ENCODE data around the gene BEND3. TPM values are rescaled to one million over a fixed set of nuclear protein-coding genes. Genes with fewer than 3 reads are reported as not detected.
"Not testable (repeated sequence)": the region's sequence is repeated elsewhere in the genome, so short reads cannot be mapped to it uniquely, and the experiment has no call there.

Gene BEND3
- total RNA-seq, 1 donor from 2014 or later: 1.2 TPM

- no peak for DNase-seq
- intact Hi-C loops (cut with micrococcal nuclease): no loop called here
- no peak for ATAC-seq
Measured at GRCh38 chr6:107060704-107061103, 54.6 kb downstream of the BEND3 start.

- ATAC-seq: no peak
Measured at GRCh38 chr6:107059606-107060005, 55.7 kb downstream of the BEND3 start.

GRCh38 chr6:107057679-107058078, 57.6 kb downstream of the BEND3 start:
- no peak for ATAC-seq
- intact Hi-C loops (cut with micrococcal nuclease): no loop called here
- DNase-seq: no peak

More at GRCh38 chr6:107059606-107060005, 55.7 kb downstream of the BEND3 start:
- intact Hi-C loops (cut with micrococcal nuclease): no loop called here
- no peak for DNase-seq

GRCh38 chr6:107056796-107057195, 58.5 kb downstream of the BEND3 start:
- DNase-seq (no peak), ATAC-seq (no peak)
- intact Hi-C loops (cut with micrococcal nuclease): no loop called here

GRCh38 chr6:107047807-107048206, 67.5 kb downstream of the BEND3 start:
- ATAC-seq (peak; percentile 61), DNase-seq (no peak)
- intact Hi-C loops (cut with micrococcal nuclease): no loop called here

GRCh38 chr6:107045826-107046675, 69.3 kb downstream of the BEND3 start:
- ATAC-seq: peak; percentile 33
- no peak for DNase-seq

GRCh38 chr6:107033126-107033525, 82.2 kb downstream of the BEND3 start:
- intact Hi-C loops (cut with micrococcal nuclease): no loop called here
- DNase-seq (no peak), ATAC-seq (no peak)

More at GRCh38 chr6:107045826-107046675, 69.3 kb downstream of the BEND3 start:
- intact Hi-C loops (cut with micrococcal nuclease): no loop called here

GRCh38 chr6:107032051-107032450, 83.3 kb downstream of the BEND3 start:
- no peak for DNase-seq
- no peak for ATAC-seq
- intact Hi-C loops (cut with micrococcal nuclease): no loop called here

GRCh38 chr6:107030151-107030550, 85.2 kb downstream of the BEND3 start:
- DNase-seq: no peak
- ATAC-seq: no peak
- intact Hi-C loops (cut with micrococcal nuclease): no loop called here

GRCh38 chr6:107026965-107027364, 88.3 kb downstream of the BEND3 start:
- intact Hi-C loops (cut with micrococcal nuclease): no loop called here
- no peak for DNase-seq
- no peak for ATAC-seq

- DNase-seq (no peak), ATAC-seq (no peak)
- intact Hi-C loops (cut with micrococcal nuclease): no loop called here
Measured at GRCh38 chr6:107021446-107022185, 93.7 kb downstream of the BEND3 start.

GRCh38 chr6:107020239-107020638, 95.1 kb downstream of the BEND3 start:
- ATAC-seq (no peak), DNase-seq (no peak)
- intact Hi-C loops (cut with micrococcal nuclease): no loop called here

- intact Hi-C loops (cut with micrococcal nuclease); ATAC-seq; DNase-seq: not testable (repeated sequence)
Measured at GRCh38 chr6:107019628-107020027, 95.7 kb downstream of the BEND3 start.

GRCh38 chr6:107019047-107019446, 96.3 kb downstream of the BEND3 start:
- intact Hi-C loops (cut with micrococcal nuclease): no loop called here
- no peak for DNase-seq
- ATAC-seq: no peak

Other genes with a start within 250 kb of the BEND3 start
- gene CD24, start 140.8 kb downstream of the BEND3 start, total RNA-seq: 0.99 TPM
- gene MTRES1, start 87.3 kb downstream of the BEND3 start, total RNA-seq: 37.3 TPM